GM12878 (cell line): ENCODE results near the gene UBE2J2. TPM values are rescaled to one million over a fixed set of nuclear protein-coding genes. Genes with fewer than 3 reads are reported as not detected.
A peak's percentile ranks its signal among the peaks of the same experiment; 100 is the strongest.

ENCODE experiments used
- ATAC-seq: fragments of 200-7000 bp; cut with Tn5 transposase; 3 replicates; pipeline ENCODE4 v1.9.1; 2020; ENCODE audit warnings: mild to moderate bottlenecking, moderate library complexity
- BruUV-seq: library from RNA; stranded (reverse); fragments of 400-500 nt; replicated peaks from 2 replicates; lab custom pipeline; 2021; lab: Mats Ljungman, UMichigan
- CTCF ChIA-PET: fragments of 300-600 bp; sonication (Branson Sonifier 250); formaldehyde crosslinking; extraction: SDS; loops from one replicate; lab custom pipeline; 2021; ENCODE audit warnings: inconsistent platforms; lab: Yijun Ruan, JAX
- POLR2A ChIA-PET: fragments of 350-600 bp; formaldehyde crosslinking; extraction: SDS; loops from one replicate; lab custom pipeline; 2021; ENCODE audit warnings: inconsistent platforms; lab: Charles Lee
- RAD21 ChIA-PET: fragments of 300-600 bp; sonication (Branson Sonifier 250); formaldehyde crosslinking; loops from one replicate; lab custom pipeline; 2023; ENCODE audit warnings: antibody characterized with exemption; ENCODE audit not compliant: unreplicated experiment; lab: Charles Lee
- SMC1A ChIA-PET: fragments of 300-600 bp; sonication (Branson Sonifier 250); formaldehyde crosslinking; loops from one replicate; lab custom pipeline; 2023; ENCODE audit not compliant: unreplicated experiment, uncharacterized antibody; lab: Charles Lee
- DNase-seq: peaks from one replicate; pipeline ENCODE4 v3.0.0-alpha.2; 2011; ENCODE audit warnings: low read depth, low spot score
- FAIRE-seq: peaks from 3 replicates; lab custom pipeline; 2011; peaks lifted over from hg19 to GRCh38; lab: Jason Lieb, UNC
- H2AFZ ChIP-seq: 2 replicates; pipeline ENCODE4 v1.6.0; 2011; ENCODE audit warnings: low read depth, low read length, control low read depth; ENCODE audit not compliant: control insufficient read depth
- H3K27ac ChIP-seq: 2 replicates; pipeline ENCODE4 v1.5.1; 2011; ENCODE audit warnings: control low read depth; ENCODE audit not compliant: control insufficient read depth, insufficient read depth
- H3K27me3 ChIP-seq, 2 experiments: replicated peaks in 1 of 2; 2 replicates each; pipeline versions ENCODE4 v1.6.0 to v1.6.1; 2011; ENCODE audit warnings: low read length in 1 of 2; ENCODE audit not compliant: control insufficient read depth in 2 of 2, insufficient read depth in 2 of 2
- H3K36me3 ChIP-seq, 2 experiments: 2 replicates each; pipeline ENCODE4 v1.5.1; 2011; ENCODE audit warnings: low read length in 1 of 2; ENCODE audit not compliant: control insufficient read depth in 2 of 2, insufficient read depth in 2 of 2
- H3K4me1 ChIP-seq: 2 replicates; pipeline ENCODE4 v1.6.1; 2011; ENCODE audit warnings: mild to moderate bottlenecking, low read length, moderate library complexity, mixed read lengths; ENCODE audit not compliant: control insufficient read depth, insufficient read depth
- H3K4me2 ChIP-seq: 2 replicates; pipeline ENCODE4 v1.6.0; 2011; ENCODE audit warnings: control low read depth; ENCODE audit not compliant: control insufficient read depth, insufficient read depth
- H3K4me3 ChIP-seq: fragments of 200-600 bp; sonication (generic); 2 replicates; pipeline ENCODE4 v1.5.1; 2016
- H3K79me2 ChIP-seq: 2 replicates; pipeline ENCODE4 v1.6.0; 2011; ENCODE audit warnings: low read length; ENCODE audit not compliant: control insufficient read depth, insufficient read depth
- H3K9ac ChIP-seq: 2 replicates; pipeline ENCODE4 v1.8.0; 2011; ENCODE audit warnings: low read length, control low read depth, mixed read lengths; ENCODE audit not compliant: control insufficient read depth, insufficient read depth
- H3K9me3 ChIP-seq: replicated peaks from 3 replicates; pipeline ENCODE4 v1.5.1; 2011; ENCODE audit warnings: mild to moderate bottlenecking, low read length; ENCODE audit not compliant: control insufficient read depth, insufficient read depth
- H4K20me1 ChIP-seq: 2 replicates; pipeline ENCODE4 v1.6.0; 2011; ENCODE audit not compliant: control insufficient read depth, insufficient read depth
- CTCF ChIP-seq, 3 experiments: IDR thresholded peaks in 2 of 3; conservative IDR thresholded peaks in 1 of 3; 2 replicates each; pipeline ENCODE4 v1.5.1; 2011; ENCODE audit warnings: low read depth in 3 of 3, low read length in 3 of 3, mild to moderate bottlenecking in 3 of 3, control low read depth in 2 of 3, moderate library complexity in 2 of 3, inconsistent platforms in 1 of 3, mixed read lengths in 1 of 3; ENCODE audit not compliant: control insufficient read depth in 2 of 3, insufficient read depth in 1 of 3; ENCODE audit errors: extremely low read depth in 1 of 3
- KAT2A ChIP-seq: conservative IDR thresholded peaks from 2 replicates; pipeline ENCODE4 v1.6.1; 2011; ENCODE audit warnings: low read depth, low read length; ENCODE audit not compliant: control insufficient read depth
- LARP7 ChIP-seq: fragments of 450-650 bp; IDR thresholded peaks from 2 replicates; pipeline ENCODE4 v1.6.1; 2017; ENCODE audit warnings: mild to moderate bottlenecking
- NR2C1 ChIP-seq: fragments of 450-650 bp; IDR thresholded peaks from 2 replicates; pipeline ENCODE4 v1.6.1; 2017; ENCODE audit warnings: antibody characterized with exemption, mild to moderate bottlenecking, moderate library complexity
- NR2F1 ChIP-seq: fragments of 450-650 bp; conservative IDR thresholded peaks from 2 replicates; pipeline ENCODE4 v1.6.1; 2017; ENCODE audit warnings: mild to moderate bottlenecking
- PKNOX1 ChIP-seq: fragments of 450-650 bp; IDR thresholded peaks from 2 replicates; pipeline ENCODE4 v1.6.1; 2016; ENCODE audit warnings: mild to moderate bottlenecking
- RAD21 ChIP-seq: IDR thresholded peaks from 2 replicates; pipeline ENCODE4 v1.6.1; 2011; ENCODE audit warnings: mild to moderate bottlenecking, low read depth, low read length, moderate library complexity; ENCODE audit not compliant: insufficient read depth
- RB1 ChIP-seq: fragments of 450-650 bp; formaldehyde crosslinking; IDR thresholded peaks from 2 replicates; pipeline ENCODE4 v1.6.1; 2017; ENCODE audit warnings: mild to moderate bottlenecking, borderline replicate concordance
- SMC3 ChIP-seq: IDR thresholded peaks from 2 replicates; pipeline ENCODE4 v1.6.1; 2011; ENCODE audit warnings: low read length, improper control_type of control experiment, borderline replicate concordance
- YY1 ChIP-seq: IDR thresholded peaks from 2 replicates; pipeline ENCODE4 v1.6.1; 2011; ENCODE audit warnings: low read depth, mild to moderate bottlenecking, low read length
- WGBS: methylation state at CpG from one replicate; pipeline ENCODE4 v1.1.6; 2016; ENCODE audit warnings: low lambda C conversion rate; ENCODE audit not compliant: insufficient replicate concordance, insufficient coverage; ENCODE audit errors: missing lambda C conversion rate; 5-methylcytosine and 5-hydroxymethylcytosine counted together
- in situ Hi-C: fragments of 300-500 bp; cut with MboI; formaldehyde crosslinking; loops from 9 replicates; pipeline ENCODE4 v1.14.3; 2018; ENCODE audit warnings: mixed read lengths
- intact Hi-C: fragments of 100-400 bp; cut with micrococcal nuclease; formaldehyde crosslinking; loops from one replicate; pipeline ENCODE4 v1.14.2; 2022; ENCODE audit not compliant: unreplicated experiment
- polyA plus RNA-seq, 11 experiments: library from polyadenylated mRNA; depleted of rRNA in 4 of 11; unstranded in 6 of 11; stranded (reverse) in 5 of 11; fragments of >200 nt; fragmentation: Nextera tagmentation in 4 of 11; fragmentation: Illumina TruSeq in 1 of 11; extraction: Ambion mirVana in 4 of 11; extraction: Trizol in 1 of 11; gene quantifications; 1 replicate in 1 of 11; 2 replicates in 10 of 11; pipeline versions ENCODE4 v1.2.1 to v1.2.3, GENCODE V29; 2011 to 2016; ENCODE audit warnings: inconsistent platforms in 2 of 11, missing spikeins in 2 of 11, low read depth in 1 of 11
- total RNA-seq, 4 experiments: library from RNA; depleted of rRNA in 3 of 4; stranded (reverse); fragments of >200 nt in 3 of 4; fragmentation: Illumina TruSeq in 1 of 4; extraction: Trizol in 1 of 4; gene quantifications; 2 replicates each; pipeline versions ENCODE4 v1.2.1 to v1.2.3, GENCODE V29; 2013 to 2021

The UBE2J2 gene
- total and polyA plus RNA-seq, 10 of the 15 experiments (the other 5 are each of a cell fraction or from before 2014, with no cell fraction given), result 0.72 to 70.5 (median 49.2) TPM

- intact Hi-C loops (loop anchor here (2.0 kb wide), 2 partner anchors 167 to 257 kb away; no protein-coding TSS in a partner anchor), in situ Hi-C loops (no loop called here)
- DNase-seq (no peak), FAIRE-seq (peak; percentile 77), ATAC-seq (peak; percentile 76)
- TF ChIP-seq PKNOX1, result no peak
- no peak for TF ChIP-seq KAT2A
- 0 out of 2 replicates have a peak, but pooled peaks have one; percentile 20 for TF ChIP-seq NR2F1
- 0 out of 2 replicates have a peak, but pooled peaks have one; percentile 31 for TF ChIP-seq YY1
- TF ChIP-seq NR2C1, result no peak
- TF ChIP-seq RAD21, result peak; percentile 38; the same call in 1 of the 2 replicates
- no peak for TF ChIP-seq RB1
- peak; percentile 59 to 78 (median 68) for TF ChIP-seq CTCF (IDR thresholded peaks at IDR 0.05 in 2 of 3, conservative IDR thresholded peaks at IDR 0.05 in 1 of 3; ENCODE audit: control insufficient read depth in 2 of 3, extremely low read depth in 1 of 3, insufficient read depth in 1 of 3, low read depth in 3 of 3, low read length in 3 of 3)
- 0 out of 2 replicates have a peak, but pooled peaks have one; percentile 31 for TF ChIP-seq LARP7
- TF ChIP-seq SMC3, result peak; percentile 54; the same call in 1 of the 2 replicates
- Histone ChIP-seq H3K36me3 (no peaks in the 10 kb centered on the region), H4K20me1 (no peaks in the 10 kb centered on the region), H3K4me1 (no peaks in the 10 kb centered on the region), H3K27ac (no peak overlapping the region), H3K9me3 (no peaks in the 10 kb centered on the region), H3K4me2 (no peak overlapping the region), H3K79me2 (no peaks in the 10 kb centered on the region), H3K27me3 (no peaks in the 10 kb centered on the region), H3K4me3 (no peak overlapping the region), H2AFZ (no peak overlapping the region), H3K9ac (no peak overlapping the region)
- ChIA-PET RAD21 (interaction anchor here (0.6 to 3.1 kb wide), 6 partner anchors 40 to 308 kb away, joined by 3 to 63 read pairs (median 10); no protein-coding TSS in a partner anchor), SMC1A (interaction anchor here (0.6 to 2.8 kb wide), 2 partner anchors 40 to 168 kb away, joined by 4 to 23 read pairs; no protein-coding TSS in a partner anchor), CTCF (interaction anchor here (0.9 to 2.7 kb wide), 9 partner anchors 16 to 384 kb away, joined by 4 to 57 read pairs (median 5); partner anchors contain the start of gene UBE2J2), POLR2A (no interaction called here)
- BruUV-seq, result no TSS peak
- WGBS, result 65% methylated on average over 15 of the region's 15 CpGs
Observed at GRCh38 chr1:1290238-1290731, 16.6 kb upstream of the UBE2J2 start.
